22Rv1 (cell line): Measurements from ENCODE around the gene ZC3H14.
A peak's percentile ranks its signal among the peaks of the same experiment; 100 is the strongest.

Source experiments
- H3K27ac ChIP-seq: fragments of 450-650 bp; 2 replicates; pipeline ENCODE4 v1.5.1; 2017
- ZFX ChIP-seq: fragments of 450-650 bp; IDR thresholded peaks from 2 replicates; pipeline ENCODE4 v1.6.1; 2017; ENCODE audit warnings: antibody characterized with exemption, borderline replicate concordance
- TF ChIP-seq, protein P1 (sequence below): fragments of 450-650 bp; IDR thresholded peaks from 2 replicates; pipeline ENCODE4 v1.5.1; 2017; ENCODE audit warnings: mild to moderate bottlenecking

Gene ZC3H14

DNA sequence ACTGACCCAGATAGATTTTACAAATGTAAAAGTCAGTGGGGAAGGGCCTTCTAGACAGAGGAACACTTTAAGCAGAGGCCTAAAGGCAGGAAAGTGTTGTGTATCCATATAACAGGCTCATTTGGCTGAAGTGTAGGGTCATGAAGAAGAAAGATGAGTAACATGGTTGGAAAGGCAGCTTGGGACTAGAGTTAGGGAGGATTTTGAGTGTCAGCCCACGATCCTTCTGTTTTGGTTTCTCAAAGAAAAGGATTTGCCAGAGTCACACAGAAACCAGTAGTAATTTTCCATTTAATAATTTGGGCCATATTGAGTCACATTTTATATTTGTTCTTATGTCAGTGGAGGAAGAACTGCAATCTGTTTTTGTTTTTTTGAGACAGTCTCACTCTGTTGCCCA is 76.4 kb downstream of the ZC3H14 start:
- TF ChIP-seq, protein P1, sequence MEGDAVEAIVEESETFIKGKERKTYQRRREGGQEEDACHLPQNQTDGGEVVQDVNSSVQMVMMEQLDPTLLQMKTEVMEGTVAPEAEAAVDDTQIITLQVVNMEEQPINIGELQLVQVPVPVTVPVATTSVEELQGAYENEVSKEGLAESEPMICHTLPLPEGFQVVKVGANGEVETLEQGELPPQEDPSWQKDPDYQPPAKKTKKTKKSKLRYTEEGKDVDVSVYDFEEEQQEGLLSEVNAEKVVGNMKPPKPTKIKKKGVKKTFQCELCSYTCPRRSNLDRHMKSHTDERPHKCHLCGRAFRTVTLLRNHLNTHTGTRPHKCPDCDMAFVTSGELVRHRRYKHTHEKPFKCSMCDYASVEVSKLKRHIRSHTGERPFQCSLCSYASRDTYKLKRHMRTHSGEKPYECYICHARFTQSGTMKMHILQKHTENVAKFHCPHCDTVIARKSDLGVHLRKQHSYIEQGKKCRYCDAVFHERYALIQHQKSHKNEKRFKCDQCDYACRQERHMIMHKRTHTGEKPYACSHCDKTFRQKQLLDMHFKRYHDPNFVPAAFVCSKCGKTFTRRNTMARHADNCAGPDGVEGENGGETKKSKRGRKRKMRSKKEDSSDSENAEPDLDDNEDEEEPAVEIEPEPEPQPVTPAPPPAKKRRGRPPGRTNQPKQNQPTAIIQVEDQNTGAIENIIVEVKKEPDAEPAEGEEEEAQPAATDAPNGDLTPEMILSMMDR = no peak
- no peak for TF ChIP-seq ZFX
- no peak overlapping the region for H3K27ac ChIP-seq

DNA sequence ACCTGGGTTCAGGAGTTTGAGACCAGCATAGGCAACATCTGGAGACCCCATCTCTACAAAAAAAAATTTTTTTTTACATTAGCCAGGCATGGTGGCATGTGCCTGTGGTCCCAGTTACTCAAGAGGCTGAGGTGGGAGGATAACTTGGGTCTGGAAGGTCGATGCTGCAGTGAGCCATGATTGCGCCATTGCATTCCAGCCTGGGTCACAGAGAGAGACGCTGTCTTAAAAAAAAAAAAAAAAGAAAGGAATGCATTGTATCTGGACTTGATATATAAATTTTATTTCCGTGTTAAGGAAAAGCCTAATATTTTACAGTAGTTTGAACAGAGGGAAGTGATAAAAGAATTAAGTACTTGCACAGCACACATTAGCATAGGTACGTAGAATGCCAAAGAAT is 97.2 kb downstream of the ZC3H14 start:
- TF ChIP-seq, protein P1 = no peak
- H3K27ac ChIP-seq = no peak overlapping the region

DNA sequence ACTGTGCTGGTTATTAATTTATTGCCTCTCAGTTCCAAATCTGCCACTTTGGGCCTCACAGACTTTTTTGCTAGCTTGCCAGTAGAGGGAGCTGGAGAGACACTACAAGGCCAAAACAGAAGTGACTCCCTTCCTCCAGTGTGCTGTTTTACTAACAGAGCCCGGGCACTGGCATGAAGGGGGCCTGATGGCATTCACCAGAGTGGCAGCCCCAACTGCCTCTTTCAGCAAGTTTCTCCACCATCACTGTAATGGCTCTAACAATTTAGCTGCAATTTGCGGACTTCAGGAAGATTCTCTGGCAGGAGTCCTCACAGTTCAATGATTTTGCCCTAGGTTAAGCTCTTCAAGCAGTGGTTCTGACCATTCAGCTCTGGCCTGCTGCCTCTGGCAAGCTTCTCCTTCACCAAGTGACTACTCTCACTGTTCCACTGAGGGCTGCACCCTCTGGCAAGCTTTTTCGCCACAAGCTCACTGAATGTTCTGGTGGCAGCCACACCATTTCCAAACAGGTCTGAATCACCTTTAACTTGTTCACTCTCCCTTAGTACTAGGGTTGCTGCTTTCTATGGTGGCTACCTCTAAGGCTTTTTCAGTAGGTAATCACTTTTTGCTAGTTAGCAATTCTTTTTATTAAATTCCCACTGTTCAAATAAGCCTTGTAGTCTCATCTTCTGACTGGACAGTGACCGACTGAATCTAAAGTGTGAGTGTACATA is 104.9 kb downstream of the ZC3H14 start:
- TF ChIP-seq, protein P1 = peak; percentile 93
- no peak for TF ChIP-seq ZFX
- no peak overlapping the region for H3K27ac ChIP-seq

DNA sequence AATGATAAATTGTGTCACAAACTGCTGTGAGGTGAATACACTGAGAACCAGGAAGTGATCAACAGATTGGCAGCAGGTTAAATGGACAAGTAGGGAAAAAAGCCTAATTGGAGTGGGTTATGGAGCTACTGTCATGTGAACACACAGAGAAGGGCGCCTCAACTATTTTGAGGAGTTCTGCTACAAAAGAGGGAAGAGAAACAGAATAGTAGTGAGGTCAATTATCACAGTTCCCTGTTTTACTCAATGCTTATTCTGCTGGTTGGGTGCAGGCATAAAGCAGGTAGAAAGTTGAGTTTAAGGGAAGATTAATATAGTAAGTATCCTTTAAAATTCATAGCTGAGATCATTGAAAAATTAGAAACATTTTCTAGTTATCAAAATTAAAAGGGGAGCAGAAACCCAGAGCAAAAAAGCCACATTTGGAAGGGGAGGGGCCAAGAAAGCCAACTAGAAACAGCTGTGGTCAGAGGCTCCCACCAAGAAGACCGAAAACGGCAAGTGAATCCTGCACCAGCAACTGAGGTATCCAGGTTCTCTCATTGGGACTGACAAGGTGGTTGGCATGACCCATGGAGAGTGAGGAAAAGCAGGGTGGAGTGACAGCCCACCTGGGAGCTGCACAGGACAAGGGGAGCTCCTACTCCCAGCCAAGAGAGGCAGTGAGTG is 105.7 kb downstream of the ZC3H14 start:
- no peak for TF ChIP-seq ZFX
- TF ChIP-seq, protein P1 = no peak

DNA sequence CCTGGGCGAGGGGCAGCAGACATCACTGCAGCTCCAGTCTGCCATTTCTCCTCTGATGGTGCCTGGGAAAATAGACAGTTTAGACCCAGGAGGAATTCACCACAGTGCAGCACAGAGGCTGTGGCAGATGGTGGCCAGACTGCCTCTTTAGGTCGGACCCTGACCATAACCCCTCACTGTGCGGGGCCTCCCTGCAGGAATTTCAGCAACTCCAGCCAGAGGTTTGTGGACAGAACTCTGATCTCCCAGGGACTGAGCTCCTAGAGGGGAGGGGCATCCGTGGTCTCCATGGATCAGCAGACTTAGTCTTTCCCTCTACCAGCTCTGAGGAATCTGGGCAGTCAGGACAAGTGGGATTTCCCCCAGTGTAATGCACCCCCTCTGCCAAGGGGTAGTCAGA is 106.5 kb downstream of the ZC3H14 start:
- TF ChIP-seq, protein P1 = no peak
- no peak for TF ChIP-seq ZFX
- H3K27ac ChIP-seq = no peak overlapping the region

More for the DNA sequence above, 105.7 kb downstream of the ZC3H14 start:
- no peak overlapping the region for H3K27ac ChIP-seq
